Upper lobe of right lung (tissue), 1 donor: ENCODE data around the gene GFM1. TPM values are rescaled to one million over a fixed set of nuclear protein-coding genes. Genes with fewer than 3 reads are reported as not detected.
"Not testable (repeated sequence)": the region's sequence is repeated elsewhere in the genome, so short reads cannot be mapped to it uniquely, and the experiment has no call there.

Experiments used
- ATAC-seq: fragments of 200-7000 bp; cut with Tn5 transposase; one replicate; pipeline ENCODE4 v1.9.1; 2020; ENCODE audit warnings: mild to moderate bottlenecking, moderate library complexity
- DNase-seq: peaks from one replicate; pipeline ENCODE4 v3.0.0-alpha.2; 2020
- H3K27ac ChIP-seq: fragments of 200-600 bp; one replicate; pipeline ENCODE4 v1.8.0; 2022
- H3K27me3 ChIP-seq: fragments of 200-600 bp; one replicate; pipeline ENCODE4 v1.8.0; 2022; ENCODE audit warnings: mild to moderate bottlenecking
- H3K36me3 ChIP-seq: fragments of 200-600 bp; one replicate; pipeline ENCODE4 v1.8.0; 2022
- H3K4me1 ChIP-seq: fragments of 200-600 bp; one replicate; pipeline ENCODE4 v1.8.0; 2022
- H3K4me3 ChIP-seq: fragments of 200-600 bp; one replicate; pipeline ENCODE4 v1.8.0; 2022; ENCODE audit warnings: mild to moderate bottlenecking
- H3K9me3 ChIP-seq: fragments of 200-600 bp; one replicate; pipeline ENCODE4 v1.8.0; 2022
- intact Hi-C: fragments of 100-400 bp; cut with DNase I; formaldehyde crosslinking; loops from one replicate; pipeline ENCODE4 v1.11.0; 2022
- total RNA-seq: library from RNA; stranded (reverse); fragmentation: NEBNext Ultra II Directional; extraction: Animal tissue kit (Norgen Biotek cat#: 25700); gene quantifications from one replicate; pipeline ENCODE4 v1.2.1, GENCODE V29; 2021
- TF ChIP-seq, protein P1 (sequence below): fragments of 200-600 bp; IDR thresholded peaks from one replicate; pipeline ENCODE4 v1.8.0; 2022; ENCODE audit warnings: antibody characterized with exemption
- donor health status: DM: no; HTN: yes; CAD: no; lungs with severe emphysema.

The GFM1 gene
- total RNA-seq, 1 donor from 2014 or later: 47.1 TPM

DNA sequence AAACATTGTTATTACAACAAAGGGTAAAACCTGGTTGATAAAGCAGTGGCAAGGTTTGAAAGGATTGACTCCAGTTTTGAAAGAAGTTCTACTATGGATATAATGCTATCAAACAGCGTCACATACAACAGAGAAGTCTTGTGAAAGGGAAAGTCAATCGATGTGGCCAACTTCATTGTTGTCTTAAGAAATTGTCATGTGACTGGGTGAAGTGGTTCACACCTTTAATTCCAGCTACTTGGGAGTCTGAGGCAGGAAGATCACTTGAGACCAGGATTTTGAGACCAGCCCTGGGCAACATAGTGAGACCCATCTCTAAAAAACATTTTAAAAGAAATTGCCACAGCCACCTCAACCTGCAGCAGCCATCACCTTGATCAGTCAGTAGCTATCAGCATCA is 34.4 kb downstream of the GFM1 start:
- intact Hi-C loops: no loop called here
- H3K36me3 ChIP-seq: peaks cover 28% of the 10 kb centered on the region
- TF ChIP-seq, protein P1, sequence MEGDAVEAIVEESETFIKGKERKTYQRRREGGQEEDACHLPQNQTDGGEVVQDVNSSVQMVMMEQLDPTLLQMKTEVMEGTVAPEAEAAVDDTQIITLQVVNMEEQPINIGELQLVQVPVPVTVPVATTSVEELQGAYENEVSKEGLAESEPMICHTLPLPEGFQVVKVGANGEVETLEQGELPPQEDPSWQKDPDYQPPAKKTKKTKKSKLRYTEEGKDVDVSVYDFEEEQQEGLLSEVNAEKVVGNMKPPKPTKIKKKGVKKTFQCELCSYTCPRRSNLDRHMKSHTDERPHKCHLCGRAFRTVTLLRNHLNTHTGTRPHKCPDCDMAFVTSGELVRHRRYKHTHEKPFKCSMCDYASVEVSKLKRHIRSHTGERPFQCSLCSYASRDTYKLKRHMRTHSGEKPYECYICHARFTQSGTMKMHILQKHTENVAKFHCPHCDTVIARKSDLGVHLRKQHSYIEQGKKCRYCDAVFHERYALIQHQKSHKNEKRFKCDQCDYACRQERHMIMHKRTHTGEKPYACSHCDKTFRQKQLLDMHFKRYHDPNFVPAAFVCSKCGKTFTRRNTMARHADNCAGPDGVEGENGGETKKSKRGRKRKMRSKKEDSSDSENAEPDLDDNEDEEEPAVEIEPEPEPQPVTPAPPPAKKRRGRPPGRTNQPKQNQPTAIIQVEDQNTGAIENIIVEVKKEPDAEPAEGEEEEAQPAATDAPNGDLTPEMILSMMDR: no peak

DNA sequence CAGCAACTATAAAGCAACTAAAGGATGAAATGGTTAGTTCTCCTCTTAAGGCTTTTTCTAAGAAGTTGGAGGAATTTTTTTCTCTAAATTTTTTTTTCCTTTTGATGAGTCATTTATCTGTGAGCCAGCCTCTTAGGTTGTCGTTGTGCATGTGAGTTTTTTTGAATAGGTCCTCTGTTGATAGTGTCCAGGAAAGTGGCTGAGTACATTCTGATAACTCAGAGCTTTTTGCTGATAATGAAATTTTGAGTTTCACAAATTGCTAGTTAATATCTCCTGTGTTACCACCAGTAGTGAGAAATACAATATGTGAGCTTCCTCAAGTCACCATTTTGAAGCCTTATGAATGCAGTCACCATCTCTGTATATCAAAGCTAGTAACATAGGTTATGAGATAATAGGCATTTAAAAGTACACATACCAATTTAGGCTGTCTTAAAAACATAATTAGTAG is 35.2 kb downstream of the GFM1 start:
- H3K27me3 ChIP-seq: no peaks in the 10 kb centered on the region
- intact Hi-C loops: no loop called here
- H3K9me3 ChIP-seq: no peaks in the 10 kb centered on the region
- TF ChIP-seq, protein P1: no peak
- H3K27ac ChIP-seq: no peak overlapping the region
- H3K4me1 ChIP-seq: no peaks in the 10 kb centered on the region
- ATAC-seq (no peak), DNase-seq (no peak)
- peaks cover 33% of the 10 kb centered on the region for H3K36me3 ChIP-seq
- no peak overlapping the region for H3K4me3 ChIP-seq

More for the DNA sequence above, 34.4 kb downstream of the GFM1 start:
- H3K27ac ChIP-seq: no peak overlapping the region
- DNase-seq: no peak
- no peak for ATAC-seq
- no peaks in the 10 kb centered on the region for H3K27me3 ChIP-seq
- H3K9me3 ChIP-seq: no peaks in the 10 kb centered on the region
- no peak overlapping the region for H3K4me3 ChIP-seq
- no peaks in the 10 kb centered on the region for H3K4me1 ChIP-seq

- Histone ChIP-seq H3K9me3 (no peaks in the 10 kb centered on the region), H3K36me3 (peaks cover 45% of the 10 kb centered on the region)
Measured at GRCh38 chr3:158680861-158681260, 36.5 kb downstream of the GFM1 start.

GRCh38 chr3:158683230-158683962 is 39.1 kb downstream of the GFM1 start:
- Histone ChIP-seq H3K4me3 (no peak overlapping the region), H3K4me1 (no peaks in the 10 kb centered on the region), H3K27ac (no peak overlapping the region), H3K36me3 (peaks cover 39% of the 10 kb centered on the region), H3K27me3 (no peaks in the 10 kb centered on the region), H3K9me3 (no peaks in the 10 kb centered on the region)
- DNase-seq: no peak
- intact Hi-C loops: no loop called here
- TF ChIP-seq, protein P1: no peak
- no peak for ATAC-seq

More at GRCh38 chr3:158680861-158681260, 36.5 kb downstream of the GFM1 start:
- no peak for DNase-seq
- TF ChIP-seq, protein P1: no peak
- no peak overlapping the region for H3K4me3 ChIP-seq
- H3K27me3 ChIP-seq: no peaks in the 10 kb centered on the region
- no peak for ATAC-seq
- intact Hi-C loops: no loop called here
- H3K27ac ChIP-seq: no peak overlapping the region
- H3K4me1 ChIP-seq: no peaks in the 10 kb centered on the region

DNA sequence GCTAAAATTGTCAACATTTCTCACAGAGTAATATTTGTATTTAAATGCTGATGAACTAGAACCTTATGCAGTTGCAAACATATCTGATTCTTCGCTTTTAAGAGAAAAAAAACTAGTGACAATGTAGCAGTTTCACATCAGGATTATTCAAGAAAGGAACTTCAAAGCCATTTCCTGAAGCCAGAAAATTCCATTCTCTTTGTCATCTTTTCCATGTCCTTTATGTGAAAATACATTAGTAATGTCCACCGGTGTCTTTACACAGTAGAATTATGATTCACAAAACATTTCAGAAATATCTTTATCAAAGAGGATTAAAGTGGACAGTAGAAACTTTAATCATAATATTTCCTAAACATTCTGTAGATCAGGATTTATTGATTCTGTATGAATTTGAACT is 40.8 kb downstream of the GFM1 start:
- intact Hi-C loops: no loop called here

DNA sequence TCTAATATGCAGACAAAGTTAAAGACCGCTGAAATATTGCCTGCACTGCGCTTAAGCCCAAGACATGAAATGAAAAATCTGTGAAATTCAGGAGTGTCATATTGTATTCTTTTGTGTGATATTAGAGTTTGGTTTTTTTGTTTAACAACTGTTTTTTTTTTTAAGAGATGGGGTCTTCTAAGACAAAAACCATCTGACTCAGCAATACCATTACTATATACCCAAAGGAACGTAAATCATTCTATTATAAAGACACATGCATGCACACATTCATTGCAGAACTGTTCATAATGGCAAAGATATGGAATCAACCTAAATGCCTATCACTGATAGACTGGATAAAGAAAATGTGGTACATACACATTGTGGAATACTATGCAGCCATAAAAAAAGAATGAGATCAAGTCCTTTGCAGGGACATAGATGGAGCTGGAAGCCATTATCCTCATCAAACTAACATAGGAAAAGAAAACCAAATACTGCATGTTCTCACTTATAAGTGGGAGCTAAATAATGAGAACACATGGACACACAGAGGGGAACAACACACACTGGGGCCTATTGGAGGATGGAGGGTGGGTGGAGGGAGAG is 49.6 kb downstream of the GFM1 start:
- H3K27me3 ChIP-seq, ATAC-seq, intact Hi-C loops, H3K4me1 ChIP-seq, DNase-seq, H3K9me3 ChIP-seq, H3K27ac ChIP-seq, H3K4me3 ChIP-seq: not testable (repeated sequence)
- peaks cover 34% of the 10 kb centered on the region for H3K36me3 ChIP-seq

More for the DNA sequence above, 40.8 kb downstream of the GFM1 start:
- H3K4me1 ChIP-seq: no peaks in the 10 kb centered on the region
- H3K27ac ChIP-seq: no peak overlapping the region
- H3K9me3 ChIP-seq: no peaks in the 10 kb centered on the region
- DNase-seq: no peak
- ATAC-seq: no peak
- TF ChIP-seq, protein P1: no peak
- peaks cover 36% of the 10 kb centered on the region for H3K36me3 ChIP-seq
- no peaks in the 10 kb centered on the region for H3K27me3 ChIP-seq
- H3K4me3 ChIP-seq: no peak overlapping the region
